ENCODE data around the gene LRP1.

LRP1 gene

DNA sequence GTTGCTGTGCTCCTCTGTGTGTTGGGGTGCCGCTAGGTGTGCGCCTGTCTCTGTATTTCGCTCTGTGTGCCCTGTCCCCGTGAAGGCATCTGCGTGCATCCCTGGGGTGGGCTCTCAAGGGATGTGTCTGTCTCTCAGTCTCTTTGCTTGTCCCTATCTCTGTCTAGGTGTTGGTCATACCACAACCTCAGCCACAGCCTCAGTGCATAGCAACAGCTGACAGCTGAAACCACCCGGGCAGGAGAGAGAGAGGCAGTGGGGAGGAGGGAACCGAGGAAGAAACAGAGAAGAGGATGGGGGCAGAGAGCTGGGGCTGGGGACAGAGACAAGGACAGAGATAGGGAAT lies 87.4 kb downstream of the LRP1 start:
- peak; percentile 11 for DNase-seq

DNA sequence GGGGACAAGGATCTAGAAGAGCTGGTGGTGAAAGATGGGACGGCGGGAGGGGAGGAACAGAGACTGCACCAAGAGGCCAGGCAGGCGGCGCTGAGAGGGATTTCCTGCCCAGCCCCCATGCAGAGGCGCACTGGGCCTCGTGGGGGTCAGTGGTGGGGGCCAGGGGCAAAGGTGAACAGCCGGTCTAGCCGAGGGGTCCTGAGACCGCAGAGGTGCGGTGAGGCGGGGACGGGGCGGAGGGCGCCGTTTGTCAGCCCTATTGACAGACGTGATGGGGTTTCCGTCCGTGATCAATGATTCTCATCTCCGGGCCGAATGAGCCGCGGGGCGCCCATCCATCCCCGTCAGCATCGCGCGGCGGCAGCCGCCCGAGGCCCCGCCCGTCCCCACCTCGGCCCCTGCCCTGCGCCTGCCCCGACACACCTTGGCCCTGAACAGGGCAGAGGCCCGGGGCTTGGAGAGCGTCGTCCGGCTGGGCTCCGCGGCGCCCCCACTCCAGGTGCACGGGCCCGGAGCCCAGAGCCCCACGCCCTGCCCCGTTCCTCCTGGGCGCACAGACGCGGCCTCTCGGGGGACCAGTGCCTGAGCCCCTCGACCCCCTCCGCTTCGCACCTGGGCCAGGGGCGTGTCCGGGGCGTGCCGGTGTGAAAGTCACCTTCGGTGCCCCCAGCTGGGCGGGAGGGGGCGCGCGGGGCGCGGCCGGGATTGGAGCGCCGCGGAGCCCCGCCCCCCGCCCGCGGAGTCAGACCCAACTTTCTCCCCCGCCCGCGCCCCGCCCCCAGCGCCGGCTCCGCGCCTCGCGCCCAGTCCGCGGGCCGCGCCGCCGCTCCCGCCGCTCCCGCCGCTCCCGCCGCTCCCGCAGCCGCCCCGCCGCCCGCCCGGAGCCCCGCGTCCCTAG lies 88.0 kb downstream of the LRP1 start, which contains the start of gene NXPH4:
Gene NXPH4, plus strand, starts transcription at position 781 of the 898 bp plus-strand sequence. CDS start 176 bp downstream, outside the sequence.
- peak; percentile 41 for DNase-seq

- DNase-seq: no peak
Observed at GRCh38 chr12:57216921-57217879, 88.9 kb downstream of the LRP1 start.

GRCh38 chr12:57218030-57218853 lies 90.0 kb downstream of the LRP1 start:
- no peak for DNase-seq

GRCh38 chr12:57219205-57219992 lies 91.1 kb downstream of the LRP1 start:
- no peak for DNase-seq

- DNase-seq: no peak
Observed at GRCh38 chr12:57219993-57220754, 91.9 kb downstream of the LRP1 start.

GRCh38 chr12:57220770-57221168 lies 92.5 kb downstream of the LRP1 start:
- DNase-seq: no peak

DNA sequence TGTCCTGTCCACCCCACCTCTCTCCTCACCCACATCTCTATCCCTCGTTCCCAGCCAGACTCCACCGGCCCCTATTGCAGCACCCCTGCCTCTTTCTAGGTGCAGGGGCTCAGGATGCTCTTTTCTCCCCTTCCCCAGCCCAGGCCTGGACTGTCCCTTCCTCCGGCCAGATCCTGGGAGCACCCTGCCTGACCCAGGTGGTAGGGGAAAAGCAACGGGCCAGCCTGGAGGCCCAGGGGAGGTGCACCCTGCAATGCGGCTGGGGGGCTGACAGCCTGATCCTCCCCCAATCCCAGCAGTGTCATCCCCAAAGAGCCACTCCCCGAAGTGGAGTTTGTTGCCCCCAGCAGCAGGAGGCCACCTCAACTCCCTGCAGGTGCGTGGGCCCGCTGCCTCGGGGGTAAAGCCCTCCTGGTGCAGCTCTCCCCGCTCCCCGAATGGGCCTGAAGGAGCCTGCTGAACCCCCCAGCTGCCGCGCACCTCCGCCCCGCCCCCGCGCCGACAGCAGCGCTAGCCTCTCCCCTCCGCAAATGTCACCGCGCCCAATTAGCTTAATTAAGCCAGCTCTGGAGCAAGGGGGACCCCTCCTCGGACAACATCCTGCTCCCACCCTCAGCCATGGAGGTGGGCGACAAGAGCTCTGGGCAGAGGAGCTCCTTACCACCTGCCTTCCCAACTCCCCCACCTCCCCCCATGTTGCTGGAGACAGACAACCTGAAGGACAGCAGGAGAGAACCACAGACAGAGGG lies 93.1 kb downstream of the LRP1 start:
- no peak for DNase-seq

DNA sequence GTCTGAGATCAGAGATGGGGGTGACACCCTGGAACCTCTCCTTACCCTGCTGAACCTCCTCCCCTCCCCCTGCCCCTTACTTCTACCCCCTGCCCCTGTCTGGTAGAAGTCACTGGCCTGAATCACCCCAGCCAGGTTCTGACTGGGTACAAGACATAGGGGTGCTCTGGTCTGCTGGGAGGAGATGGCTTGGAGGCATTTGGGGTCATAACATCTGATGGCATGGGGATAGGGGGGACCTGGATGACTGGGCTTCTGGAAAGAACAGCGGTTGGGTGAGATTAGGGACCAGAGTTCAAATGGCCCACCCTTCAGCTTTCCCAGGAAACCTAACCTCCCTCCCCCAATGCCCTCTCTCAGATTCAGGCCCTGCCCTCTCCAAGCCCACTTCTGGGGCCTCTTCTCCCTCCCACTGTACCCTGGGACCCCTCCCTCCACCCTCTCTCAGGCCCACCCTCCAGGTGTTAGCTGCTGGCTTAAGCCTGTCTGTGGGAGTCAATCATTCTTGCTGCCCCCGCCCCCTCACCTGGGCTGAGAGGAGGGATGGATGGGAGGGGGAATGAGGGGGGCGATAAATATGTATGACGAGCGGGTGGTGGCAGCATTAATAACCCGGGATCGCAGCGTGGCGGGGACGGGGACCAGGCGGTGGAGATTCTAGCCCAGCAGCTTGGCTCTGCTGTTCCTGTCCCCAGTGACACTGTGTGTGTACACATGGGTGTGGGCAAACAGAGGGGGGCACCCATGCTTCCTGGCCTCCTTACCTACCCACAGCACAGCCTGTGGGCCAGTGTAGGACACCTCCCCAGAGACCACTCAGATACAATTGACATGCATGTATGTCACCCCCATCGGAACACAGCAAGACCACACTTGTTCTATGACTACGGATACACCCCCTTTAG lies 94.3 kb downstream of the LRP1 start:
- peak; percentile 1 for DNase-seq

DNA sequence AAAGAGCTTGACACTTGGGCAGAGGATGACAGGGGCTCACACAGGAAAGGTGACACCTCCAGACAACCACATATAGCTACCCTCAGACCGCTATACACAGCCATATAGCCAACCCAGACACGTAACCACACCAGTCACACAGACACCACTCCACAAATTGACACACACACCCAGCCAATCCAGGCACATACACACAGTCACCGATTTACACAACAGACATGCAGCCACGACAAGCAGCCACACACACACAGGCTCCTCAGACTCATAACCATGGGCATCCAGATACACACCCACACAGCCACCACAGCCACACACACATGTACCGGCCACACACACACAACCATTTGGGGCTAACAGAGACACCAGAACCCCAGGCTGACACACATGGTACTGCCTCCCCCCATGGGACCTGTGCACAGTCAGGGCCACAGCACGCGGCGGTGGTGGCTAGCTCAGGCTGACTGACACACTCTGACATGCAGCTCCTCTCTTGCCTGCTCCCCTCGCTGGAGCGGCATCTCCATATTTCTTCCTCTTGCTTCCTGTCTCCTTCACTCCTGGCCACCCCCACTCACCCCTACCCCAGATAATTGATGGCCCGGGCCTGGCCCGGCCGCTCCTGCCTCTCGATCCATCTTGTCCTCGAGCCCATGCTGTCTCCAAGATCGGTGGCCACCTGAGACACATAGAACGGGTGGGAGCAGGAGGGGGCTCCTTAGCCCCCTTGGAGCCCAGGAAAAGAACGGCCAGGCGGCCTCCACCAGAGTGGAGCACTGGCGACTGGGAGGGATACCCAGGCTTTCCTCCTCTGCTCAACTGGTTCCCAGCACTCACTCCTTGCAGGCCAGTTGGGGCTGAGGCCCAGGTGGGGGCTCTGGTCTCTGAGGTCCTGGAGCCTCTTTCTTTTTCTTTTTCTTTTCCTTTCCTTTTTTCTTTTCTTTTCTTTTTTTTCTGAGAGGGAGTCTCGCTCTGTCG lies 95.2 kb downstream of the LRP1 start:
- DNase-seq: no peak

GRCh38 chr12:57224278-57224972 lies 96.1 kb downstream of the LRP1 start:
- no peak for DNase-seq

DNA sequence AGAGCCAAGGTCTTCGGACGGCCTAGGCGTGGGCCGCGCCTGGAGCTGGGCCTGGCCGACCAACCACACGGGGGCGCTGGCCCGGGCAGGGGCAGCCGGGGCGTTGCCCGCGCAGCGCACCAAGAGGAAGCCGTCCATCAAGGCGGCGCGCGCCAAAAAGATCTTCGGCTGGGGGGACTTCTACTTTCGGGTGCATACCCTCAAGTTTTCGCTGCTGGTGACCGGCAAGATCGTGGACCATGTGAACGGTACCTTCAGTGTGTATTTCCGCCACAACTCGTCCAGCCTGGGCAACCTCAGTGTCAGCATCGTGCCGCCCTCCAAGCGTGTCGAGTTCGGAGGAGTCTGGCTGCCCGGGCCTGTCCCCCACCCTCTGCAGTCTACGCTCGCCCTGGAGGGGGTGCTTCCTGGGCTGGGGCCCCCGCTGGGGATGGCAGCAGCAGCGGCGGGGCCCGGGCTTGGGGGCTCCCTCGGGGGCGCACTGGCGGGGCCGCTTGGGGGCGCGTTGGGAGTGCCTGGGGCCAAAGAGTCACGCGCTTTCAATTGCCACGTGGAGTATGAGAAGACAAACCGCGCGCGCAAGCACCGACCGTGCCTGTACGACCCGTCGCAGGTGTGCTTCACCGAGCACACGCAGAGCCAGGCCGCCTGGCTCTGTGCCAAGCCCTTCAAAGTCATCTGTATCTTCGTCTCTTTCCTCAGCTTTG lies 96.8 kb downstream of the LRP1 start:
- peak; percentile 9 for DNase-seq

DNA sequence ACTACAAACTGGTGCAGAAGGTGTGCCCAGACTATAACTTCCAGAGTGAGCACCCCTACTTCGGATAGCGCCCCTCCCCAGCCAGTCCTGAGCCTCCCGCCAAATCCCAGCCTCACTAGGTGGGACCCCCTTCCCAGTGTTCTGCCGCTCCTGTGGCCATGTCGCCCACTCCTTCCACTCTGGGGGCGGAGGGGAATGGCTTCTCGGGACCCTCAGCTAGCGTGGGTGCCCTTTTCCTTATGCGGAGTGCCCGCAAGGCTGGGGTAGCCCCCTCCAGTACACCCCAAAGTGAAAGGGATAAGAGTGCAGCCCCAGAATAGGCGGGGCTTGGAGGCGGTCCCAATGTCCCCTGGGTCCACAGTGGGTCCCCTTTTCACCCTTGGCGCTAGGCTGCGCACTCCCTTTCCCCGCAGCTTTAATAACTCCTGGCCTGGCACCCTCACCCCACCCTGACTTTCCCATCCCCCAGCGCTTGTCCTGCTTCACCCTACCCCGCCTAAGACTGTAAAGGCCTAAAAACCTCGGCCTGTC lies 97.5 kb downstream of the LRP1 start:
- no peak for DNase-seq

DNA sequence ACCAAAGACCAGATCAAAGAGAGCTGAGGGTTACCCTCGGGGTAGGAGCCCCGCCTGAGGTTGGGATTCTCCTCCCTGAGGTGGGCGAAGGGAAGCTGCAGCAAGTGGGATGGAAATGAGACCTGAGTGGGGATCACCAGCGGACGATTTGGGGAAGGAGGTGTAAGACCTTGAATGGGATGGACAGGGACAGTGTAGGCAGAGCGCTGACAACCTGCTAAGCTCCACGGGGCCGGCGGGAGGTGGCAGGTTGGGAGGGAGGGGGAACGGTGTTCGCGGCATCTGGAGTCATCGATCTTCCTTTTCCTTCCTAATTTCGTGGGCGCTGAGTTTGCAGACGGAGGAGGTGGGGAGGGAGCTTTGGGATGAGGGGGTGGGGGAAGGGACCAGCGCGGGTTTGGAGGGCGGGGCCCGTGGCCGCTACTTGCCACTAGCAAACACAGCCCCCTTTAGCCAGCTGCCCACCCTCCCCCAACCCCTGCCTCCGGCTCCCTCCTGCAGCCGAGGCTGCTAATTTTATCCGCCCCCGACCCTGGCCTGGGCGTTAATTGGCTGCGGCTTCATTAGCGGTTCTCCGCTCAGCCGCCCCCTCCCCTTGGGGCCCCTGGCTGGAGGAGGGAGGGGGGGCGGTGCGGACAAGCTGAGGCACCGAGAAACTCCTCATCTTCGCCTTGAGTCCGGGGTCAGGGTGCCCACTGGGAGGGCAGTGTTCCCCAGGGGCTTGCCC lies 98.5 kb downstream of the LRP1 start:
- no peak for DNase-seq

DNA sequence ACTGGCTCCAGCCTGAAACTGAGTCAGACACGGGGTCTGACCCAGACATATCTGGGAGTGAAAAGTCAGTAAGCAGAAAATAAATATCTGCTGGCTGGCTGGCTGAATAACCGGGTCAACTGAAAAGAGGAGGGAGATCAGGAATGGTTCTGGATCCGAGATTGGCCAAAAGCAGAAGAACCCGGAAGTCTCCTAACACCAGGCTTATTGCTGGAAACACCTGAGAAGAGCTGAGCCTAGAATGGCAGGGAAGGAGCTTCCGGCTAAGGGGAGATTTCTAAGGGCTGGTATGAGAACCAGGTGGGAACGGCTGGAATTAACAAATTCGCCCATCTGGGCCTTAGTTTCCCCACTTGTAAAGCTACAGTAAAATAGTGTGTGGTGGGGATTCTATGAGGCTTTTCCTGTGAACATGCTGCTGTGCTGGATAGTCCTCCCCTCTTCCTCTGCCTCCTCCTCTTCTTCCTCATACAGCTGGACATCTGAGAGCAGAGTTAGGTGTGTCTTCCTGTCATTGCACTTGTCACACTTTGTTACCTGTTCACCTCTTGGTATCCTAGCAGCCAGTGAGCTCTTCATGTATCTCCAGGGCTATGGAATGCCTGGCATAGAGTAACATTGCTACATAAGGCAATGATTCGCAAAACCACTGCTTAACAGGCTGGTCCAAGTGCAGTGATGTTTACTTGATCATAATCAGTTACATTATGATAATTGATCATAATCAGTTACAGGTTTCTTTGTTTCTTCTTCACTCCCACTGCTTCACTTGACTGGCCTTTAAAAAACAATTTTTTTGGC lies 99.2 kb downstream of the LRP1 start:
- DNase-seq: no peak

Measured in DMS153 (cell line).